ENCODE measurements around the gene CYP26C1.

Gene CYP26C1

GRCh38 chr10:93106631-93107072 is 46.1 kb downstream of the CYP26C1 start:
- H3K27me3 ChIP-seq (ENCODE audit: insufficient read depth, poor library complexity, severe bottlenecking) = no peaks in the 10 kb centered on the region
- H3K4me3 ChIP-seq (replicated peaks; ENCODE audit: insufficient read depth, low read length) = no peak overlapping the region
- TF ChIP-seq, protein P1, sequence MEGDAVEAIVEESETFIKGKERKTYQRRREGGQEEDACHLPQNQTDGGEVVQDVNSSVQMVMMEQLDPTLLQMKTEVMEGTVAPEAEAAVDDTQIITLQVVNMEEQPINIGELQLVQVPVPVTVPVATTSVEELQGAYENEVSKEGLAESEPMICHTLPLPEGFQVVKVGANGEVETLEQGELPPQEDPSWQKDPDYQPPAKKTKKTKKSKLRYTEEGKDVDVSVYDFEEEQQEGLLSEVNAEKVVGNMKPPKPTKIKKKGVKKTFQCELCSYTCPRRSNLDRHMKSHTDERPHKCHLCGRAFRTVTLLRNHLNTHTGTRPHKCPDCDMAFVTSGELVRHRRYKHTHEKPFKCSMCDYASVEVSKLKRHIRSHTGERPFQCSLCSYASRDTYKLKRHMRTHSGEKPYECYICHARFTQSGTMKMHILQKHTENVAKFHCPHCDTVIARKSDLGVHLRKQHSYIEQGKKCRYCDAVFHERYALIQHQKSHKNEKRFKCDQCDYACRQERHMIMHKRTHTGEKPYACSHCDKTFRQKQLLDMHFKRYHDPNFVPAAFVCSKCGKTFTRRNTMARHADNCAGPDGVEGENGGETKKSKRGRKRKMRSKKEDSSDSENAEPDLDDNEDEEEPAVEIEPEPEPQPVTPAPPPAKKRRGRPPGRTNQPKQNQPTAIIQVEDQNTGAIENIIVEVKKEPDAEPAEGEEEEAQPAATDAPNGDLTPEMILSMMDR (IDR thresholded peaks at IDR 0.05; ENCODE audit: insufficient read depth, low read length) = no peak
- TF ChIP-seq POLR2AphosphoS5 (IDR thresholded peaks at IDR 0.05; ENCODE audit: low read depth) (no peak), GABPA (IDR thresholded peaks at IDR 0.05; ENCODE audit: low read depth) (no peak), SPI1 (IDR thresholded peaks at IDR 0.05; ENCODE audit: borderline replicate concordance, low read depth) (no peak)
- TF ChIP-seq, protein P2, sequence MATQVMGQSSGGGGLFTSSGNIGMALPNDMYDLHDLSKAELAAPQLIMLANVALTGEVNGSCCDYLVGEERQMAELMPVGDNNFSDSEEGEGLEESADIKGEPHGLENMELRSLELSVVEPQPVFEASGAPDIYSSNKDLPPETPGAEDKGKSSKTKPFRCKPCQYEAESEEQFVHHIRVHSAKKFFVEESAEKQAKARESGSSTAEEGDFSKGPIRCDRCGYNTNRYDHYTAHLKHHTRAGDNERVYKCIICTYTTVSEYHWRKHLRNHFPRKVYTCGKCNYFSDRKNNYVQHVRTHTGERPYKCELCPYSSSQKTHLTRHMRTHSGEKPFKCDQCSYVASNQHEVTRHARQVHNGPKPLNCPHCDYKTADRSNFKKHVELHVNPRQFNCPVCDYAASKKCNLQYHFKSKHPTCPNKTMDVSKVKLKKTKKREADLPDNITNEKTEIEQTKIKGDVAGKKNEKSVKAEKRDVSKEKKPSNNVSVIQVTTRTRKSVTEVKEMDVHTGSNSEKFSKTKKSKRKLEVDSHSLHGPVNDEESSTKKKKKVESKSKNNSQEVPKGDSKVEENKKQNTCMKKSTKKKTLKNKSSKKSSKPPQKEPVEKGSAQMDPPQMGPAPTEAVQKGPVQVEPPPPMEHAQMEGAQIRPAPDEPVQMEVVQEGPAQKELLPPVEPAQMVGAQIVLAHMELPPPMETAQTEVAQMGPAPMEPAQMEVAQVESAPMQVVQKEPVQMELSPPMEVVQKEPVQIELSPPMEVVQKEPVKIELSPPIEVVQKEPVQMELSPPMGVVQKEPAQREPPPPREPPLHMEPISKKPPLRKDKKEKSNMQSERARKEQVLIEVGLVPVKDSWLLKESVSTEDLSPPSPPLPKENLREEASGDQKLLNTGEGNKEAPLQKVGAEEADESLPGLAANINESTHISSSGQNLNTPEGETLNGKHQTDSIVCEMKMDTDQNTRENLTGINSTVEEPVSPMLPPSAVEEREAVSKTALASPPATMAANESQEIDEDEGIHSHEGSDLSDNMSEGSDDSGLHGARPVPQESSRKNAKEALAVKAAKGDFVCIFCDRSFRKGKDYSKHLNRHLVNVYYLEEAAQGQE (IDR thresholded peaks at IDR 0.05; ENCODE audit: insufficient replicate concordance, low read depth) = no peak
- no peak for DNase-seq (ENCODE audit: low read depth in 1 of 2, low spot score in 1 of 2)
- no peak overlapping the region for H3K27ac ChIP-seq (replicated peaks)

DNA sequence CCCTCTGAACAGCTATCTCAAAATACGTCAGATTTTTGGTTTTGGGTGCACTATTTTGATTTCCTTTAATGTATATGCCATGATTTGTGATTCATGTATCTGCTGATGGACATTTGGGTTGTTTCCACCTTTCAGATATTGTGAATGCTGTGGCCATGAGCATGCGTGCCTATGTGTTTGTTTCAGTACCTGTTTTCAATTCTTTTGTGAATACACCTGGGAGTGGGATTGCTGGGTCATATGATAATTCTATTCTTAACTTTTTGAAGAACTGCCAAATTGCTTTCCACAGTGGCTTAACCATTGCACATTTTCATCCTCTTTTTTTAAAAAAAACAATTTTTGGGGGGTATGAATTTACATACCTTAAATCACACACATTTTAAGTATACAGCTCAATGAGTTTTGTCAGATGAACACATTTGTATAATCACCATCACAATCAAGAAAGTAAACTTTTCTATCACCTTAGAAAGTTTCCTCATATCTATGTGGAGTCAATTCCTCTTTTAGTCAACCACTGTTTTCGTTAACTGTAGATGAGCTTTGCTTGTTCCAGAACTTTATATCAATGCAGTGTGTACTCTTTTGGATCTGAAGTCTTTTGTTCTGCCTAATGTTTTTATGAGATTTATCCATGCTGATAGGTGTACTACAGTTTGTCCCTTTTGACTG is 50.0 kb downstream of the CYP26C1 start:
- no peak for DNase-seq (ENCODE audit: low read depth in 1 of 2, low spot score in 1 of 2)
- Histone ChIP-seq H3K4me3 (replicated peaks; ENCODE audit: insufficient read depth, low read length) (no peak overlapping the region), H3K27me3 (ENCODE audit: insufficient read depth, poor library complexity, severe bottlenecking) (peaks cover 4% of the 10 kb centered on the region), H3K27ac (replicated peaks) (no peak overlapping the region)
- TF ChIP-seq, protein P2 (IDR thresholded peaks at IDR 0.05; ENCODE audit: insufficient replicate concordance, low read depth) = no peak
- TF ChIP-seq, protein P1 (IDR thresholded peaks at IDR 0.05; ENCODE audit: insufficient read depth, low read length) = no peak
- TF ChIP-seq SPI1 (IDR thresholded peaks at IDR 0.05; ENCODE audit: borderline replicate concordance, low read depth) = peak; percentile 14; the same call in 1 of the 2 replicates

DNA sequence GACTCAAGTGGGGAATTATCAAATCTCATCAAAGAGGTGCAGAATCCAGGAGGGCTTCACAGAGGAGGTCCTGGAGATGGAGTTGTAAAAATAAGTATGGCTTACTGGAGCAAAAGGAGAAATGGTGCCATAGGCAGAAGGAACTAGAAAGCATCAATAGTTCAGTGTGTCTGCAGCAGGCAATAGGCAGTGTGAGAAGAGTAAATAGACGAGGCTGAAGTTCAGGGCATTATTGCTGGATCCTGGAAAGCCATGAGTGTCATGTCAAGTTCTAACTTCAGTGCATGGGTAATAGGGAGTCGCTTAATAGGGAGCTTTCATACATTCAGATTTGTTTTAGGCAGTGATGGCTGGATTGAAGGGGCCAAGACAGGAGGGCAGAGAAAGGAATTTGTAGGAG is 52.4 kb downstream of the CYP26C1 start:
- Histone ChIP-seq H3K27ac (replicated peaks) (no peak overlapping the region), H3K4me3 (replicated peaks; ENCODE audit: insufficient read depth, low read length) (no peak overlapping the region), H3K27me3 (ENCODE audit: insufficient read depth, poor library complexity, severe bottlenecking) (peaks cover 4% of the 10 kb centered on the region)
- TF ChIP-seq POLR2AphosphoS5 (IDR thresholded peaks at IDR 0.05; ENCODE audit: low read depth) (no peak), GABPA (IDR thresholded peaks at IDR 0.05; ENCODE audit: low read depth) (no peak), SPI1 (IDR thresholded peaks at IDR 0.05; ENCODE audit: borderline replicate concordance, low read depth) (no peak)
- TF ChIP-seq, protein P1 (IDR thresholded peaks at IDR 0.05; ENCODE audit: insufficient read depth, low read length) = no peak
- TF ChIP-seq, protein P2 (IDR thresholded peaks at IDR 0.05; ENCODE audit: insufficient replicate concordance, low read depth) = no peak
- DNase-seq (ENCODE audit: low read depth in 1 of 2, low spot score in 1 of 2) = no peak
